Suprapubic skin (tissue), 4 donors: ENCODE measurements around the gene CYBA. TPM values are rescaled to one million over a fixed set of nuclear protein-coding genes. Genes with fewer than 3 reads are reported as not detected.
A peak's percentile ranks its signal among the peaks of the same experiment; 100 is the strongest.

Source experiments
- DNase-seq, 2 donors: peaks; one replicate each; pipeline ENCODE4 v3.0.0-alpha.2; 2019; ENCODE audit warnings: low spot score in 2 of 2
- H3K27ac ChIP-seq: fragments of 200-600 bp; sonication (generic); one replicate; pipeline ENCODE4 v1.5.1; 2019
- H3K27me3 ChIP-seq: fragments of 200-600 bp; sonication (generic); one replicate; pipeline ENCODE4 v1.5.1; 2019
- H3K36me3 ChIP-seq: fragments of 200-600 bp; sonication (generic); one replicate; pipeline ENCODE4 v1.5.1; 2019
- H3K4me1 ChIP-seq: fragments of 200-600 bp; sonication (generic); one replicate; pipeline ENCODE4 v1.5.1; 2019
- H3K4me3 ChIP-seq: fragments of 200-600 bp; sonication (generic); one replicate; pipeline ENCODE4 v1.5.1; 2019; ENCODE audit warnings: mild to moderate bottlenecking
- H3K9me3 ChIP-seq: fragments of 200-600 bp; sonication (generic); one replicate; pipeline ENCODE4 v1.5.1; 2019
- CTCF ChIP-seq, 2 donors: fragments of 200-600 bp in 1 of 2; fragments of 450-650 bp in 1 of 2; sonication (generic) in 1 of 2; IDR thresholded peaks; one replicate each; pipeline ENCODE4 v1.5.1; 2016 to 2019; ENCODE audit warnings: antibody characterized with exemption in 2 of 2, mild to moderate bottlenecking in 1 of 2, moderate library complexity in 1 of 2
- EP300 ChIP-seq: sonication (generic); formaldehyde crosslinking; IDR thresholded peaks from one replicate; pipeline ENCODE4 v1.6.1; 2017; ENCODE audit warnings: antibody characterized with exemption
- POLR2A ChIP-seq, 2 donors: fragments of 450-650 bp; IDR thresholded peaks; one replicate each; pipeline ENCODE4 v1.6.1; 2017; ENCODE audit warnings: antibody characterized with exemption in 2 of 2, mild to moderate bottlenecking in 2 of 2, moderate library complexity in 2 of 2
- POLR2AphosphoS5 ChIP-seq, 3 donors: sonication (generic); formaldehyde crosslinking; IDR thresholded peaks; one replicate each; pipeline ENCODE4 v1.6.1; 2017; ENCODE audit warnings: antibody characterized with exemption in 3 of 3
- WGBS: methylation state at CpG from one replicate; pipeline ENCODE4 v1.1.5; 2018; 5-methylcytosine and 5-hydroxymethylcytosine counted together
- total RNA-seq, 4 donors: library from RNA; depleted of rRNA; stranded (reverse); fragments of >200 nt; gene quantifications; one replicate each; pipeline ENCODE4 v1.1.0, GENCODE V29; 2016

The CYBA gene
- total RNA-seq, 4 donors from 2014 or later, result 22.4 to 39.1 (median 29.7) TPM

- peaks cover 26% of the 10 kb centered on the region for H3K4me1 ChIP-seq
- H3K36me3 ChIP-seq, result peaks cover 25% of the 10 kb centered on the region
- H3K4me3 ChIP-seq, result no peak overlapping the region
- no peak overlapping the region for H3K27ac ChIP-seq
- WGBS, result 75% methylated on average over 32 of the region's 32 CpGs
- H3K27me3 ChIP-seq, result no peaks in the 10 kb centered on the region
- H3K9me3 ChIP-seq, result no peaks in the 10 kb centered on the region
- TF ChIP-seq POLR2AphosphoS5 (IDR thresholded peaks at IDR 0.05) (no peak), CTCF (IDR thresholded peaks at IDR 0.05) (no peak), EP300 (no peak), POLR2A (IDR thresholded peaks at IDR 0.05) (no peak)
- no peak for DNase-seq
Observed at GRCh38 chr16:88653596-88654362, 2.9 kb upstream of the CYBA start.

GRCh38 chr16:88653101-88653500 is 2.2 kb upstream of the CYBA start:
- DNase-seq, result no peak
- Histone ChIP-seq H3K9me3 (no peaks in the 10 kb centered on the region), H3K36me3 (peaks cover 25% of the 10 kb centered on the region), H3K27me3 (no peaks in the 10 kb centered on the region), H3K4me3 (no peak overlapping the region), H3K27ac (no peak overlapping the region), H3K4me1 (peaks cover 26% of the 10 kb centered on the region)
- 70% methylated on average over 10 of the region's 13 CpGs for WGBS
- TF ChIP-seq EP300 (no peak), CTCF (IDR thresholded peaks at IDR 0.05) (no peak), POLR2A (IDR thresholded peaks at IDR 0.05) (no peak), POLR2AphosphoS5 (IDR thresholded peaks at IDR 0.05) (no peak)

- no peaks in the 10 kb centered on the region for H3K9me3 ChIP-seq
- peaks cover 25% of the 10 kb centered on the region for H3K36me3 ChIP-seq
- WGBS, result 100% methylated on average over 2 of the region's 8 CpGs
- peaks cover 26% of the 10 kb centered on the region for H3K4me1 ChIP-seq
- H3K4me3 ChIP-seq, result no peak overlapping the region
- TF ChIP-seq CTCF (IDR thresholded peaks at IDR 0.05) (no peak), POLR2A (IDR thresholded peaks at IDR 0.05) (no peak), EP300 (no peak), POLR2AphosphoS5 (IDR thresholded peaks at IDR 0.05) (no peak)
- H3K27me3 ChIP-seq, result no peaks in the 10 kb centered on the region
- H3K27ac ChIP-seq, result no peak overlapping the region
- no peak for DNase-seq
Observed at GRCh38 chr16:88652762-88653063, 1.9 kb upstream of the CYBA start.

- Histone ChIP-seq H3K27me3 (no peaks in the 10 kb centered on the region), H3K36me3 (peaks cover 25% of the 10 kb centered on the region), H3K4me3 (no peak overlapping the region), H3K27ac (peak overlapping the region; percentile 43), H3K9me3 (no peaks in the 10 kb centered on the region), H3K4me1 (peaks cover 26% of the 10 kb centered on the region)
- peak in 1 of 2 donors; percentile 68 for DNase-seq
- 88% methylated on average over 3 of the region's 29 CpGs for WGBS
- TF ChIP-seq POLR2A (IDR thresholded peaks at IDR 0.05) (no peak), EP300 (no peak), CTCF (IDR thresholded peaks at IDR 0.05) (no peak), POLR2AphosphoS5 (IDR thresholded peaks at IDR 0.05) (no peak)
Observed at GRCh38 chr16:88651989-88652761, 1.3 kb upstream of the CYBA start.

- H3K4me1 ChIP-seq, result peaks cover 26% of the 10 kb centered on the region
- 41% methylated on average over 12 of the region's 24 CpGs for WGBS
- no peak for TF ChIP-seq EP300
- no peak for TF ChIP-seq POLR2A (IDR thresholded peaks at IDR 0.05)
- TF ChIP-seq CTCF (IDR thresholded peaks at IDR 0.05), result no peak
- TF ChIP-seq POLR2AphosphoS5 (IDR thresholded peaks at IDR 0.05), result no peak
Observed at GRCh38 chr16:88651276-88651988, 579 bp upstream of the CYBA start.

More at GRCh38 chr16:88651276-88651988, 579 bp upstream of the CYBA start:
- peak in 1 of 2 donors; percentile 77 for DNase-seq
- Histone ChIP-seq H3K9me3 (no peaks in the 10 kb centered on the region), H3K27ac (peak overlapping the region; percentile 43), H3K36me3 (peaks cover 25% of the 10 kb centered on the region), H3K4me3 (peak overlapping the region; percentile 56), H3K27me3 (no peaks in the 10 kb centered on the region)
